Activated CD4-positive, alpha-beta T cell treated with anti-CD3 and anti-CD28 coated beads, Interleukin-2, amount 10 ng/mL, durations not matched to agents 7 days and 5 days (primary cell): ENCODE data around the gene UAP1. TPM values are rescaled to one million over a fixed set of nuclear protein-coding genes. Genes with fewer than 3 reads are reported as not detected.

ENCODE experiments used
- CTCF ChIA-PET: fragments of 350-600 bp; sonication (Branson Sonifier 250); formaldehyde crosslinking; loops from one replicate; lab custom pipeline; 2021; ENCODE audit warnings: antibody characterized with exemption; lab: Charles Lee
- POLR2A ChIA-PET: fragments of 350-600 bp; sonication (Branson Sonifier 250); formaldehyde crosslinking; loops from one replicate; lab custom pipeline; 2021; ENCODE audit warnings: antibody characterized with exemption; lab: Charles Lee
- DNase-seq: peaks from one replicate; pipeline ENCODE4 v3.0.0-alpha.2; 2020
- H3K27ac Mint-ChIP-seq: one replicate; pipeline ENCODE4 v1.8.0; 2021; ENCODE audit warnings: mild to moderate bottlenecking, moderate library complexity, mixed read lengths
- H3K27me3 Mint-ChIP-seq: one replicate; pipeline ENCODE4 v1.8.0; 2021; ENCODE audit warnings: mixed read lengths
- H3K36me3 Mint-ChIP-seq: one replicate; pipeline ENCODE4 v1.8.0; 2021; ENCODE audit warnings: low read depth, mixed read lengths
- H3K4me1 Mint-ChIP-seq: one replicate; pipeline ENCODE4 v1.8.0; 2021; ENCODE audit warnings: mixed read lengths
- H3K4me3 Mint-ChIP-seq: one replicate; pipeline ENCODE4 v1.8.0; 2021; ENCODE audit warnings: mild to moderate bottlenecking, moderate library complexity, mixed read lengths
- H3K9me3 Mint-ChIP-seq: one replicate; pipeline ENCODE4 v1.8.0; 2021; ENCODE audit warnings: mixed read lengths
- total RNA-seq, 2 experiments: library from RNA; stranded (reverse); gene quantifications; one replicate each; pipeline ENCODE4 v1.2.3, GENCODE V29; 2021

The UAP1 gene
- total RNA-seq, 2 experiments from 2014 or later: 10.9 to 12.3 TPM

- no peak overlapping the region for H3K27ac Mint-ChIP-seq
- no peaks in the 10 kb centered on the region for H3K9me3 Mint-ChIP-seq
- ChIA-PET POLR2A (no interaction called here), CTCF (no interaction called here)
- H3K36me3 Mint-ChIP-seq: no peaks in the 10 kb centered on the region
- H3K4me1 Mint-ChIP-seq: no peaks in the 10 kb centered on the region
- H3K27me3 Mint-ChIP-seq: no peaks in the 10 kb centered on the region
- DNase-seq: no peak
- H3K4me3 Mint-ChIP-seq: no peak overlapping the region
Observed at GRCh38 chr1:162550925-162551324, 10.6 kb upstream of the UAP1 start.

DNA sequence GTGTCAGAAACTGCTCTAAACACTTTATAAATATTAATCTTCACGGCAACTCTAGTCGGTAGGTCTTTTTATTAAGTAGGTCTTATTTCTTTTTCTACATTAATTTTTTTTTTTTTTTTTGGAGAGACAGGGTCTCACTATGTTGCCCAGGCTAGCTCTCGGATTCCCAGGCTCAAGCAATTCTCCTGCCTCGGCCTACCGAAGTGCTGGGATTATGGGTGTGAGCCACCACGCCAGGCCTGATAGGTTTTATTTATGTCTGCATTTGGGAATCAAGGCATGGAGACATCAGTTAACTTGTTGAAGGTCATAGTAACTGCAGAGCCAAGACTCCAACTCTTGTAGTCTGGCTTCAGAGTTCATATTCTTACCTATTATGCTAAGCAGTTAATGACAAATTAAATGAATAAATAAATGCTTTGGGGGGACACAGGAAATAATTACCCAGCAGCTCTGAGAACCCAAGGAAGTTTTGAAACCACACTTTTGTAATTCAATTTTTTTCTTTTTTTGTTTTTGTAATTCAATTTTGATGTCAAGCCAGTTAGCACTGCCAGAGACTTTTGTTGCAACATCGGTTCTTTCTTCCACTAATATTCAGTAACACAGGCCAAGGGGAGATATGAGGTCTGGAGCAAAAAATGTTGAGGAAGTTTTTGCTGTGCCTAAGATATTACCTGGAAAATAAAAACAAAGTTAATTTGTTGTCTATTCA is 9.4 kb upstream of the UAP1 start:
- peaks cover 1% of the 10 kb centered on the region for H3K27me3 Mint-ChIP-seq
- no peaks in the 10 kb centered on the region for H3K36me3 Mint-ChIP-seq
- CTCF ChIA-PET: no interaction called here
- no peaks in the 10 kb centered on the region for H3K4me1 Mint-ChIP-seq
- no peak for DNase-seq
- H3K9me3 Mint-ChIP-seq: no peaks in the 10 kb centered on the region
- POLR2A ChIA-PET: no interaction called here
- no peak overlapping the region for H3K27ac Mint-ChIP-seq
- H3K4me3 Mint-ChIP-seq: no peak overlapping the region

DNA sequence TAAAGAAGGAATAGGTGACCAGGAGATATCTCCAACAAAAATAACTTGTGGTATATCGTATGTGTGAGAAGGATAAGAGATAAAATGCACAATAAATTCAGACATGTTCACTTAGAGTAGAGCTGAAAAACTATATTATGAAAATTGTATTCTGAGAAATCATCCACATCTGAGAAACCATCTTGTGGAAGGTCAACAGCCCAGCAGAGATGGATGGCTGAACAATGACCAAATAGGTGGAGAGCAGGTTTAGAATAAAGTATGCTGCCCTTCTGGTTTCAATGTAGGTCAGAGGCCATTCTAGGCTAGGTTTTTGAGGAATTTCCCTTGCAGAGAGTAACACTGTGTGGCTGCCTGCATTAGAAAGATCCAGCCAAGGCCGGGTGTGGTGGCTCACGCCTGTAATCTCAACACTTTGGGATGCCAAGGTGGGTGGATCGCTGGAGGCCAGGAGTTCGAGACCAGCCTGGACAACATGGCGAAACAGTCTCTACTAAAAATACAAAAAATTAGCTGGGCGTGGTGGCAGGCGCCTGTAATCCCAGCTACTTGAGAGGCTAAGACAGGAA is 8.8 kb upstream of the UAP1 start:
- Mint-ChIP-seq H3K27ac (no peak overlapping the region), H3K9me3 (no peaks in the 10 kb centered on the region), H3K4me3 (no peak overlapping the region), H3K4me1 (no peaks in the 10 kb centered on the region), H3K36me3 (no peaks in the 10 kb centered on the region), H3K27me3 (peaks cover 3% of the 10 kb centered on the region)
- DNase-seq: no peak
- ChIA-PET POLR2A (no interaction called here), CTCF (no interaction called here)

GRCh38 chr1:162554258-162554657 is 7.3 kb upstream of the UAP1 start:
- no peak overlapping the region for H3K27ac Mint-ChIP-seq
- H3K4me3 Mint-ChIP-seq: no peak overlapping the region

GRCh38 chr1:162557536-162557935 is 4.0 kb upstream of the UAP1 start:
- DNase-seq: no peak
- ChIA-PET CTCF (no interaction called here), POLR2A (no interaction called here)
- Mint-ChIP-seq H3K27ac (no peak overlapping the region), H3K4me3 (no peak overlapping the region), H3K27me3 (peaks cover 3% of the 10 kb centered on the region), H3K9me3 (peaks cover 4% of the 10 kb centered on the region), H3K4me1 (peaks cover 19% of the 10 kb centered on the region), H3K36me3 (no peaks in the 10 kb centered on the region)

More at GRCh38 chr1:162554258-162554657, 7.3 kb upstream of the UAP1 start:
- no peak for DNase-seq
- H3K4me1 Mint-ChIP-seq: no peaks in the 10 kb centered on the region
- peaks cover 3% of the 10 kb centered on the region for H3K27me3 Mint-ChIP-seq
- no peaks in the 10 kb centered on the region for H3K9me3 Mint-ChIP-seq
- CTCF ChIA-PET: interaction anchor here (0.5 to 1.3 kb wide), 2 partner anchors 10 to 1057 kb away, joined by 3 read pairs; no protein-coding TSS in a partner anchor
- POLR2A ChIA-PET: no interaction called here
- H3K36me3 Mint-ChIP-seq: no peaks in the 10 kb centered on the region

- H3K27ac Mint-ChIP-seq: peak overlapping the region; percentile 97
- H3K9me3 Mint-ChIP-seq: peaks cover 4% of the 10 kb centered on the region
- peak overlapping the region; percentile 88 for H3K4me3 Mint-ChIP-seq
- H3K36me3 Mint-ChIP-seq: no peaks in the 10 kb centered on the region
- DNase-seq: no peak
- ChIA-PET POLR2A (no interaction called here), CTCF (interaction anchor here (0.7 kb wide), 1 partner anchor 66 kb away, joined by 3 read pairs; no protein-coding TSS in a partner anchor)
- peaks cover 31% of the 10 kb centered on the region for H3K4me1 Mint-ChIP-seq
- peaks cover 3% of the 10 kb centered on the region for H3K27me3 Mint-ChIP-seq
Observed at GRCh38 chr1:162560303-162561036, 1.1 kb upstream of the UAP1 start.

- Mint-ChIP-seq H3K4me3 (peak overlapping the region; percentile 88), H3K4me1 (peaks cover 31% of the 10 kb centered on the region), H3K36me3 (no peaks in the 10 kb centered on the region), H3K9me3 (peaks cover 4% of the 10 kb centered on the region), H3K27ac (peak overlapping the region; percentile 97), H3K27me3 (peaks cover 3% of the 10 kb centered on the region)
- ChIA-PET POLR2A (interaction anchor here (0.6 kb wide), 1 partner anchor 605 kb away, joined by 3 read pairs; no protein-coding TSS in a partner anchor), CTCF (no interaction called here)
- DNase-seq: peak; percentile 97
Observed at GRCh38 chr1:162561037-162561615, 396 bp upstream of the UAP1 start.

GRCh38 chr1:162562470-162562828 is 927 bp downstream of the UAP1 start:
- no peak for DNase-seq
- POLR2A ChIA-PET: no interaction called here
- peaks cover 31% of the 10 kb centered on the region for H3K4me1 Mint-ChIP-seq

DNA sequence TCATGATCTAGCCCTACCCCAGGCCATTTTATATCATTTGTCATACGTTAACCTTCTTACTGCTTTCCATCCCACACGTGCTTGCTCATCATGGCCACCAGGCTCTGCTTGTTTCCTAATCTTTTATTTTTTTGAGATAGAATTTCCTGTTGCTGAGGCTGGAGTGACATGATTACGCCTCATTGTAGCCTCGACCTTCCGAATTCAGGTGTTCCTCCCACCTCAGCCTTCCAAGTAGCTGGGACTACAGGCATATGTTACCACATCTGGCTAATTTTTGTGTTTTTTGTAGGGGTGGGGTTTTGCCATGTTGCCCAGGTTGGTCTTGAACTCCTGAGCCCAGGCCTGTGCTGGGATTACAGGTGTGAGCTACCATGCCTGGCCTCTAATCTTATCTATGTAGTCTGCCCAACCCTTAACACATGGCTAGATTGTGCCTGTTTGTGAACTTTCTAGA is 3.3 kb downstream of the UAP1 start:
- ChIA-PET CTCF (no interaction called here), POLR2A (interaction anchor here (0.5 kb wide), 1 partner anchor 26 kb away, joined by 5 read pairs; no protein-coding TSS in a partner anchor)
- Mint-ChIP-seq H3K4me3 (no peak overlapping the region), H3K4me1 (peaks cover 31% of the 10 kb centered on the region), H3K27me3 (no peaks in the 10 kb centered on the region), H3K9me3 (peaks cover 4% of the 10 kb centered on the region), H3K27ac (no peak overlapping the region), H3K36me3 (peaks cover 6% of the 10 kb centered on the region)
- no peak for DNase-seq

More at GRCh38 chr1:162562470-162562828, 927 bp downstream of the UAP1 start:
- Mint-ChIP-seq H3K9me3 (peaks cover 4% of the 10 kb centered on the region), H3K27ac (peak overlapping the region; percentile 97), H3K27me3 (no peaks in the 10 kb centered on the region), H3K4me3 (peak overlapping the region; percentile 88), H3K36me3 (peaks cover 4% of the 10 kb centered on the region)
- CTCF ChIA-PET: no interaction called here

DNA sequence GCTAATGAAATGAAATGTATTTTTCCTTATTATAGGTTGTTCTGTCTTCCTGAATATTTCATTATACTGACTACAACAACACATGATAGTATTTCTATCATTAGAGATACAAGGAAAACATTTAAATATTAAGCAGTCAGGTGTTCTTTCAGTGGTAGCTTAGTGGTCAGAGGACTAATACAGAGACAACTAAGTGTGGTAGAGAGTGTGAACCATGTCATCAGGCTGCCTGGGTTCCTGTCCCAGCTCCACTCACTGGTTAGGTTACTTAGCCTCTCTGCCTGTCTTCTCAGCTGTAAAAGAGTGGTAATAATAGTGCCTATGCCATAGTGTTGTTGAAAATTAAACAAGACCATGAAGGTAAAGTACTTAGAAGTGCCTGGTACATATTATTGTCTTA is 3.9 kb downstream of the UAP1 start:
- Mint-ChIP-seq H3K27ac (no peak overlapping the region), H3K27me3 (no peaks in the 10 kb centered on the region), H3K9me3 (peaks cover under 1% of the 10 kb centered on the region), H3K4me3 (no peak overlapping the region), H3K4me1 (peaks cover 27% of the 10 kb centered on the region), H3K36me3 (peaks cover 6% of the 10 kb centered on the region)
- DNase-seq: no peak
- ChIA-PET POLR2A (interaction anchor here (0.5 kb wide), 1 partner anchor 25 kb away, joined by 5 read pairs; no protein-coding TSS in a partner anchor), CTCF (no interaction called here)

- ChIA-PET CTCF (interaction anchor here (0.9 kb wide), 1 partner anchor 11 kb away, joined by 4 read pairs; no protein-coding TSS in a partner anchor), POLR2A (no interaction called here)
- Mint-ChIP-seq H3K4me1 (peaks cover 19% of the 10 kb centered on the region), H3K4me3 (no peak overlapping the region), H3K27ac (no peak overlapping the region), H3K27me3 (no peaks in the 10 kb centered on the region), H3K9me3 (no peaks in the 10 kb centered on the region), H3K36me3 (peaks cover 6% of the 10 kb centered on the region)
- DNase-seq: no peak
Observed at GRCh38 chr1:162566870-162567269, 5.3 kb downstream of the UAP1 start.

GRCh38 chr1:162568802-162569201 is 7.3 kb downstream of the UAP1 start:
- DNase-seq: no peak
- ChIA-PET POLR2A (no interaction called here), CTCF (interaction anchor here (0.6 kb wide), 1 partner anchor 1748 kb away, joined by 3 read pairs; no protein-coding TSS in a partner anchor)
- Mint-ChIP-seq H3K9me3 (no peaks in the 10 kb centered on the region), H3K27me3 (no peaks in the 10 kb centered on the region), H3K4me3 (no peak overlapping the region), H3K4me1 (peaks cover 9% of the 10 kb centered on the region), H3K36me3 (peaks cover 6% of the 10 kb centered on the region), H3K27ac (no peak overlapping the region)
